Vagina (tissue), 2 donors: ENCODE data around the gene ALKBH5. TPM values are rescaled to one million over a fixed set of nuclear protein-coding genes. Genes with fewer than 3 reads are reported as not detected.

Experiments used
- DNase-seq, 2 donors: peaks; one replicate each; pipeline ENCODE4 v3.0.0-alpha.2; 2017; ENCODE audit errors: extremely low spot score in 2 of 2
- H3K27ac ChIP-seq: fragments of 200-600 bp; sonication (generic); one replicate; pipeline ENCODE4 v1.5.1; 2019
- H3K27me3 ChIP-seq: fragments of 200-600 bp; sonication (generic); one replicate; pipeline ENCODE4 v1.5.1; 2019
- H3K36me3 ChIP-seq, 2 donors: fragments of 200-600 bp; sonication (generic); one replicate each; pipeline ENCODE4 v1.5.1; 2017 to 2019
- H3K4me1 ChIP-seq: fragments of 200-600 bp; sonication (generic); one replicate; pipeline ENCODE4 v1.5.1; 2019
- H3K4me3 ChIP-seq, 2 donors: fragments of 200-600 bp; sonication (generic); 1 replicate in 1 of 2; 2 replicates in 1 of 2; pipeline ENCODE4 v1.5.1; 2016 to 2019
- H3K9me3 ChIP-seq: fragments of 200-600 bp; sonication (generic); one replicate; pipeline ENCODE4 v1.5.1; 2019
- CTCF ChIP-seq, 3 experiments: fragments of 450-650 bp in 2 of 3; fragments of 200-600 bp in 1 of 3; sonication (generic) in 1 of 3; IDR thresholded peaks; one replicate each; pipeline ENCODE4 v1.5.1; 2017 to 2019; ENCODE audit warnings: antibody characterized with exemption in 3 of 3, mild to moderate bottlenecking in 2 of 3, moderate library complexity in 2 of 3
- POLR2A ChIP-seq, 2 donors: fragments of 450-650 bp; IDR thresholded peaks; one replicate each; pipeline ENCODE4 v1.6.1; 2017; ENCODE audit warnings: antibody characterized with exemption in 2 of 2, mild to moderate bottlenecking in 2 of 2, moderate library complexity in 2 of 2
- POLR2AphosphoS5 ChIP-seq, 2 donors: sonication (generic); formaldehyde crosslinking; IDR thresholded peaks; one replicate each; pipeline ENCODE4 v1.9.0; 2017; ENCODE audit warnings: antibody characterized with exemption in 2 of 2, mild to moderate bottlenecking in 2 of 2, low read depth in 1 of 2; ENCODE audit not compliant: insufficient read depth in 1 of 2
- intact Hi-C: fragments of 100-400 bp; cut with DNase I; formaldehyde crosslinking; loops from one replicate; pipeline ENCODE4 v1.15.1; 2023
- total RNA-seq: library from RNA; depleted of rRNA; stranded (reverse); fragments of >200 nt; gene quantifications from one replicate; pipeline ENCODE4 v1.2.3, GENCODE V29; 2016

ALKBH5 gene
- total RNA-seq, 1 donor from 2014 or later, result 77.3 TPM

- no peaks in the 10 kb centered on the region for H3K27me3 ChIP-seq
- no peak overlapping the region for H3K4me3 ChIP-seq
- H3K4me1 ChIP-seq, result peaks cover 41% of the 10 kb centered on the region
- H3K27ac ChIP-seq, result peak overlapping the region; percentile 81
- intact Hi-C loops, result no loop called here
- H3K9me3 ChIP-seq, result no peaks in the 10 kb centered on the region
- DNase-seq, result no peak
- no peaks in the 10 kb centered on the region for H3K36me3 ChIP-seq
- TF ChIP-seq POLR2A (IDR thresholded peaks at IDR 0.05) (no peak), CTCF (IDR thresholded peaks at IDR 0.05) (no peak), POLR2AphosphoS5 (IDR thresholded peaks at IDR 0.05; ENCODE audit: insufficient read depth in 1 of 2, low read depth in 1 of 2) (no peak)
Measured at GRCh38 chr17:18156976-18157280, 26.7 kb upstream of the ALKBH5 start.

GRCh38 chr17:18157354-18157985 lies 26.2 kb upstream of the ALKBH5 start:
- no peaks in the 10 kb centered on the region for H3K27me3 ChIP-seq
- H3K9me3 ChIP-seq, result no peaks in the 10 kb centered on the region
- no peaks in the 10 kb centered on the region for H3K36me3 ChIP-seq
- peak overlapping the region in 1 of 2 donors; percentile 50 for H3K4me3 ChIP-seq
- DNase-seq, result no peak
- H3K4me1 ChIP-seq, result peaks cover 40% of the 10 kb centered on the region
- intact Hi-C loops, result no loop called here
- TF ChIP-seq POLR2A (IDR thresholded peaks at IDR 0.05) (no peak), CTCF (IDR thresholded peaks at IDR 0.05) (no peak), POLR2AphosphoS5 (IDR thresholded peaks at IDR 0.05; ENCODE audit: insufficient read depth in 1 of 2, low read depth in 1 of 2) (no peak)
- peak overlapping the region; percentile 81 for H3K27ac ChIP-seq

GRCh38 chr17:18158022-18158600 lies 25.5 kb upstream of the ALKBH5 start:
- no peak for DNase-seq
- intact Hi-C loops, result no loop called here
- TF ChIP-seq POLR2AphosphoS5 (IDR thresholded peaks at IDR 0.05; ENCODE audit: insufficient read depth in 1 of 2, low read depth in 1 of 2), result peak in 1 of 2 donors; percentile 32
- no peak for TF ChIP-seq CTCF (IDR thresholded peaks at IDR 0.05)
- Histone ChIP-seq H3K27me3 (no peaks in the 10 kb centered on the region), H3K9me3 (no peaks in the 10 kb centered on the region), H3K36me3 (no peaks in the 10 kb centered on the region), H3K4me3 (peak overlapping the region; percentile 38 to 50), H3K27ac (peak overlapping the region; percentile 81), H3K4me1 (peaks cover 33% of the 10 kb centered on the region)

GRCh38 chr17:18159551-18160120 lies 24.0 kb upstream of the ALKBH5 start:
- no peaks in the 10 kb centered on the region for H3K9me3 ChIP-seq
- H3K36me3 ChIP-seq, result no peaks in the 10 kb centered on the region
- DNase-seq, result no peak
- TF ChIP-seq CTCF (IDR thresholded peaks at IDR 0.05) (no peak), POLR2A (IDR thresholded peaks at IDR 0.05) (no peak), POLR2AphosphoS5 (IDR thresholded peaks at IDR 0.05; ENCODE audit: insufficient read depth in 1 of 2, low read depth in 1 of 2) (no peak)
- H3K4me3 ChIP-seq, result no peak overlapping the region
- H3K27me3 ChIP-seq, result no peaks in the 10 kb centered on the region
- no peak overlapping the region for H3K27ac ChIP-seq
- H3K4me1 ChIP-seq, result peaks cover 20% of the 10 kb centered on the region
- intact Hi-C loops, result no loop called here
